Mucosa of descending colon (tissue), 3 donors: ENCODE measurements around the gene ATP2B3. TPM values are rescaled to one million over a fixed set of nuclear protein-coding genes. Genes with fewer than 3 reads are reported as not detected.

Experiments used
- ATAC-seq: fragments of 200-7000 bp; cut with Tn5 transposase; one replicate; pipeline ENCODE4 v1.9.1; 2020; ENCODE audit warnings: mild to moderate bottlenecking, moderate library complexity
- DNase-seq, 3 donors: peaks; one replicate each; pipeline ENCODE4 v3.0.0-alpha.2; 2020
- H3K36me3 ChIP-seq: fragments of 200-600 bp; one replicate; pipeline ENCODE4 v1.8.0; 2021; ENCODE audit warnings: low read depth, mild to moderate bottlenecking
- H3K4me1 ChIP-seq: fragments of 200-600 bp; one replicate; pipeline ENCODE4 v1.8.0; 2021; ENCODE audit warnings: low read depth, mild to moderate bottlenecking
- H3K4me3 ChIP-seq: fragments of 200-600 bp; one replicate; pipeline ENCODE4 v1.8.0; 2021; ENCODE audit warnings: mild to moderate bottlenecking
- H3K9me3 ChIP-seq: fragments of 200-600 bp; one replicate; pipeline ENCODE4 v1.8.0; 2021; ENCODE audit warnings: mild to moderate bottlenecking
- intact Hi-C, 2 donors: fragments of 100-400 bp; cut with DNase I in 1 of 2; cut with micrococcal nuclease in 1 of 2; formaldehyde crosslinking; loops; one replicate each; pipeline versions ENCODE4 v1.11.0 to v1.11.1; 2022; cut with DNase I, micrococcal nuclease
- total RNA-seq, 3 donors: library from RNA; stranded (reverse); fragmentation: NEBNext Ultra II Directional in 2 of 3; extraction: Animal tissue kit (Norgen Biotek cat#: 25700) in 2 of 3; gene quantifications; one replicate each; pipeline versions ENCODE4 v1.2.1 to v1.2.4, GENCODE V29; 2021 to 2023
- TF ChIP-seq, protein P1 (sequence below): fragments of 200-600 bp; IDR thresholded peaks from one replicate; pipeline ENCODE4 v1.8.0; 2022; ENCODE audit warnings: antibody characterized with exemption, mild to moderate bottlenecking
- donor health status: DM: no; HTN: no; CAD: no; lungs with moderate emphysema.
- donor health status: DM: no; HTN: no; CAD: no.
- donor health status: DM: no; HTN: yes; CAD: no.

Gene ATP2B3
- total RNA-seq, 3 donors from 2014 or later: 0.07 to 1.1 TPM; not detected in 1

DNA sequence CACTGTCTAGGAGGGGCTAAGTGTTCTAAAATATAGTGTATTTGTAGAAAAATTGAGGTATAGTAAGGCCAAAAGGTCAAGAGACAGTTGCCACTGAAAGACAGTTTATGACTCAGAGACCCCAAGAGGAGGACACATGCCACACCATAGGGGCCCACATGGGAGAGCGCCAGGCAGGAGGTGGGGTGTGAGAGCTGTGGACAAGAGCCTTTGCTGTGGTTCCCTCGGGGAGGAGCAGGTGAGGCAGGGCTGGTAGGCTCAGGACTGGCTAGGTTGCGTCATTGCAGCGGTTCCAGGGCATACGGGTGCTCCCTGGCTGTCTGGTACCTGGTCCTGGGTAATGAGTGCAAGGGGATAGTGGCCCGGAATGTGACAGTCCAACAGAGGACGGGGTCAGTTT, 43.9 kb downstream of the ATP2B3 start:
- no peak for ATAC-seq
- intact Hi-C loops: no loop called here
- TF ChIP-seq, protein P1, sequence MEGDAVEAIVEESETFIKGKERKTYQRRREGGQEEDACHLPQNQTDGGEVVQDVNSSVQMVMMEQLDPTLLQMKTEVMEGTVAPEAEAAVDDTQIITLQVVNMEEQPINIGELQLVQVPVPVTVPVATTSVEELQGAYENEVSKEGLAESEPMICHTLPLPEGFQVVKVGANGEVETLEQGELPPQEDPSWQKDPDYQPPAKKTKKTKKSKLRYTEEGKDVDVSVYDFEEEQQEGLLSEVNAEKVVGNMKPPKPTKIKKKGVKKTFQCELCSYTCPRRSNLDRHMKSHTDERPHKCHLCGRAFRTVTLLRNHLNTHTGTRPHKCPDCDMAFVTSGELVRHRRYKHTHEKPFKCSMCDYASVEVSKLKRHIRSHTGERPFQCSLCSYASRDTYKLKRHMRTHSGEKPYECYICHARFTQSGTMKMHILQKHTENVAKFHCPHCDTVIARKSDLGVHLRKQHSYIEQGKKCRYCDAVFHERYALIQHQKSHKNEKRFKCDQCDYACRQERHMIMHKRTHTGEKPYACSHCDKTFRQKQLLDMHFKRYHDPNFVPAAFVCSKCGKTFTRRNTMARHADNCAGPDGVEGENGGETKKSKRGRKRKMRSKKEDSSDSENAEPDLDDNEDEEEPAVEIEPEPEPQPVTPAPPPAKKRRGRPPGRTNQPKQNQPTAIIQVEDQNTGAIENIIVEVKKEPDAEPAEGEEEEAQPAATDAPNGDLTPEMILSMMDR: no peak
- Histone ChIP-seq H3K36me3 (no peaks in the 10 kb centered on the region), H3K4me1 (no peaks in the 10 kb centered on the region), H3K9me3 (no peaks in the 10 kb centered on the region), H3K4me3 (no peak overlapping the region)
- no peak for DNase-seq

DNA sequence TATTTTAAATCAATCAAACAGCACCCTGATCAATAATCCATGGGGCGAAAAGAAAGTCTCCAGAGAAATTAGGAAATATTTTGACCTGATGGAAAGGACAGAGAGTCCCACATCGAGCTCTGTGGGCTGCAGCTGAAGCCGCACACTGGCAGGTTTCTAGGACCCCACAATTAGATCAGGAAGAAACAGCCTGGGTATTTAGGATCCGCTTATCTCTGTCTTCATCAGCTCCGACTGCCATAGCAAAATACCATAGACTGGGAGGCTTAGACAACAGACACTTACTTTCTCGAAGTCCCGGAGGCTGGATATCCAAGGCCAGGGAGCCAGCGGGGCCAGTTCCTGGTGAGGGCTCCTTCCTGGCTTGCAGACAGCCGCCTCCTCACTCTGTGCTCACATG, 45.1 kb downstream of the ATP2B3 start:
- no peaks in the 10 kb centered on the region for H3K9me3 ChIP-seq
- no peak for DNase-seq
- H3K36me3 ChIP-seq: no peaks in the 10 kb centered on the region
- intact Hi-C loops: no loop called here
- TF ChIP-seq, protein P1: no peak
- ATAC-seq: no peak
- no peak overlapping the region for H3K4me3 ChIP-seq
- H3K4me1 ChIP-seq: no peaks in the 10 kb centered on the region

DNA sequence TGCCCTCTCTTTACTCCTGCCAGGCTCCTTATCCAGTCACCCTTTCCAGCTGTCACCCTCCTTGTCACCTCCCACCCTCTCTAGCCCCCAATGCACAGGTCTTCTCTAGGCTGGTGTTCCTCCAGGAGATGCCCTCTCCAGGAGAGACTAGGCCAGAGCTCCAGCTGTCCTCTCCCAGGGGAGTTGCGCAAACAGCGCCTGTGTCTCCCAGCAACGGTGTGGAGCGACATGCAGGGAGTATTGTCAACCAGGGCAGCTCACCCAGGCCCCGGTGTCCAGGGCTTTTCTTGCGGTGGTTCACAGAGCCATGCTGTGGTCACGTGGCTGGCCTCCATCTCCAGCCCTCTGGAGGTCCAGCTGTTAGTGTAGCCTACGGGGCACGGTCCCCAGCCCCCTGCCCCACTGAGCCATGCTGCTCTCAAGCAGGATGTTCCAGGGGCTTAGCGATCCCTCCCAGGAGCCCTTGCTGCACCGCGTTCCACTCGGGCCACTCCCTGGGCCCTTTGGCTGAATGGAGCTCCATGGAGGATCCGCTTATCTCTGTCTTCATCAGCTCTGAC, 46.7 kb downstream of the ATP2B3 start:
- ATAC-seq (no peak), DNase-seq (no peak)
- Histone ChIP-seq H3K4me3 (no peak overlapping the region), H3K4me1 (no peaks in the 10 kb centered on the region), H3K36me3 (no peaks in the 10 kb centered on the region), H3K9me3 (no peaks in the 10 kb centered on the region)
- intact Hi-C loops: no loop called here
- TF ChIP-seq, protein P1: no peak

DNA sequence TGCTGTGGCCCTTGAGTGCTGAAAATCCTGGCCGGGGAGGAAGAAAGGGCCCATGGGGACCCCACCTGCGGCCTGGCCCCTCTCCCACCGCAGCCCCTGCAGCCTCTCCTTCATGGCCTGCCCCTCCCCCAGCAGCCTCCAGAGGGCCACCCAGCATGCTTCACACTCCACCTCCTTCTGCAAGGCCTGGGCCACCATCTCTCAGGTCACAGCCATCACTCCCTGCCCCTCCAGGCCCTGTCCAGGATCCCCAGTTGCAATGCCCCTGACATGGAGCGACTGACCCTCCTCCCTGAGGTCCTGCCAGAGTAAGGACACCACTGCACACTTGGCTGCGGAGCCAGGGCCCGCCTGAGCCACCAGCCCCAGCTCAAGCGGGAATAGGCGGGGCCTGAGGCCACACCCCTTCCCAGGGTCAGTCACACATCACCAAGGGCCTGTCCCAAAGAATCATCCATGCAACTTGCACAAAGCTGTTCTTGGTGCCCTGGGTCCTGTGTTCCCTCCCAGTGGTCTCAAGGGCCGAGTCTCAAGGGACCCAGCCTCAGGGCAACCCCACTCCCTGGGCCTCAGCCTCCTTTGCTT, 48.6 kb downstream of the ATP2B3 start:
- TF ChIP-seq, protein P1: no peak
- Histone ChIP-seq H3K36me3 (no peaks in the 10 kb centered on the region), H3K9me3 (no peaks in the 10 kb centered on the region), H3K4me1 (no peaks in the 10 kb centered on the region), H3K4me3 (no peak overlapping the region)
- ATAC-seq (no peak), DNase-seq (no peak)
- intact Hi-C loops: no loop called here

DNA sequence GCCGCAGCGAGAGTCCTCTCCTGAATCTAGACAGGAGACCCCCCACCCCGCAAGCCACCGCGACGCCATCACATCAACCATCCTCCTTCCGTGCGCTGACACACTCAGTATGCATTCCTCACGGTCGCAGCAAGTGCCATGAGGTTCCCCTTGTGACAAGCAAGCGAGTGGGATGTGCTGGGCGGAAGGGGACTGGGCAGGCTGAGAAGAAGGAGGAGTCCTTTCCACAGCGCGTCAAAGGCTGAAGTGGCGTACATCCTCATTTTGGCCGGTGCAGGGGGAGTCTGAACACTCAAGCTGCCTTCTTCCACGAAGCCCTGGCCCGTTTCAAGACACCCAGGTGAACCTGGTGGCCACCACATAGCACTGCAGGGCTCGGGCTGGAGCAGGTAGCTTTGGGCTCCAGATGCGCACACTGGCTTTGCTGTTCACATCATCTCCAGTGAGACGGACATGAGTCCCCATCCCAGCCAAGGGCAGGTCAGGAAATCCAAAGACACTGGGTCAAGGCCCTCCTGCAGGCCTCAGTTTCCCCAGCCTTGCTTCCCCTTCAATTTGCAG, 51.1 kb downstream of the ATP2B3 start:
- intact Hi-C loops: no loop called here
- Histone ChIP-seq H3K4me3 (no peak overlapping the region), H3K36me3 (no peaks in the 10 kb centered on the region), H3K4me1 (no peaks in the 10 kb centered on the region), H3K9me3 (no peaks in the 10 kb centered on the region)
- TF ChIP-seq, protein P1: no peak
- DNase-seq: no peak
- no peak for ATAC-seq
